Measurements from ENCODE around the gene MRPL37.
"Not testable (repeated sequence)": the region's sequence is repeated elsewhere in the genome, so short reads cannot be mapped to it uniquely, and the experiment has no call there.

MRPL37 gene

GRCh38 chr1:54230507-54231339 lies 30.8 kb downstream of the MRPL37 start:
- H3K4me1 ChIP-seq: peaks cover 12% of the 10 kb centered on the region
- H3K27me3 ChIP-seq (ENCODE audit: control insufficient read depth, insufficient read depth, low read length): no peaks in the 10 kb centered on the region
- H3K4me3 ChIP-seq (ENCODE audit: low read depth, low read length): no peak overlapping the region
- H2AFZ ChIP-seq: no peak overlapping the region
- H3K27ac ChIP-seq: no peak overlapping the region
- no peaks in the 10 kb centered on the region for H3K79me2 ChIP-seq
- H3K9ac ChIP-seq: no peak overlapping the region
- TF ChIP-seq, protein P1, sequence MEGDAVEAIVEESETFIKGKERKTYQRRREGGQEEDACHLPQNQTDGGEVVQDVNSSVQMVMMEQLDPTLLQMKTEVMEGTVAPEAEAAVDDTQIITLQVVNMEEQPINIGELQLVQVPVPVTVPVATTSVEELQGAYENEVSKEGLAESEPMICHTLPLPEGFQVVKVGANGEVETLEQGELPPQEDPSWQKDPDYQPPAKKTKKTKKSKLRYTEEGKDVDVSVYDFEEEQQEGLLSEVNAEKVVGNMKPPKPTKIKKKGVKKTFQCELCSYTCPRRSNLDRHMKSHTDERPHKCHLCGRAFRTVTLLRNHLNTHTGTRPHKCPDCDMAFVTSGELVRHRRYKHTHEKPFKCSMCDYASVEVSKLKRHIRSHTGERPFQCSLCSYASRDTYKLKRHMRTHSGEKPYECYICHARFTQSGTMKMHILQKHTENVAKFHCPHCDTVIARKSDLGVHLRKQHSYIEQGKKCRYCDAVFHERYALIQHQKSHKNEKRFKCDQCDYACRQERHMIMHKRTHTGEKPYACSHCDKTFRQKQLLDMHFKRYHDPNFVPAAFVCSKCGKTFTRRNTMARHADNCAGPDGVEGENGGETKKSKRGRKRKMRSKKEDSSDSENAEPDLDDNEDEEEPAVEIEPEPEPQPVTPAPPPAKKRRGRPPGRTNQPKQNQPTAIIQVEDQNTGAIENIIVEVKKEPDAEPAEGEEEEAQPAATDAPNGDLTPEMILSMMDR (IDR thresholded peaks at IDR 0.05): no peak
- H3K4me2 ChIP-seq (ENCODE audit: low read length): no peak overlapping the region
- no peaks in the 10 kb centered on the region for H3K9me3 ChIP-seq (ENCODE audit: control insufficient read depth, low read length)
- H3K36me3 ChIP-seq (ENCODE audit: control insufficient read depth, insufficient read depth, low read length): no peaks in the 10 kb centered on the region

DNA sequence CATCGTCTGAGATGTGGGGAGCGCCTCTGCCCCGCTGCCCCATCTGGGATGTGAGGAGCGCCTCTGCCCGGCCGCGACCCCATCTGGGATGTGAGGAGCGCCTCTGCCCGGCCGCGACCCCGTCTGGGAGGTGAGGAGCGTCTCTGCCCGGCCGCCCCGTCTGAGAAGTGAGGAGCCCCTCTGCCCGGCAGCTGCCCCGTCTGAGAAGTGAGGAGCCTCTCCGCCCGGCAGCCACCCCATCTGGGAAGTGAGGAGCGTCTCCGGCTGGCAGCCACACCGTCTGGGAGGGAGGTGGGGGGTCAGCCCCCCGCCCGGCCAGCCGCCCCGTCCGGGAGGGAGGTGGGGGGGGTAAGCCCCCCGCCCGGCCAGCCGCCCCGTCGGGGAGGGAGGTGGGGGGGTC lies 33.2 kb downstream of the MRPL37 start:
- H3K27ac ChIP-seq; H3K4me1 ChIP-seq; H3K79me2 ChIP-seq; H3K4me3 ChIP-seq (ENCODE audit: low read depth, low read length); H3K4me2 ChIP-seq (ENCODE audit: low read length); H3K36me3 ChIP-seq (ENCODE audit: control insufficient read depth, insufficient read depth, low read length); H3K9me3 ChIP-seq (ENCODE audit: control insufficient read depth, low read length); H2AFZ ChIP-seq; H3K27me3 ChIP-seq (ENCODE audit: control insufficient read depth, insufficient read depth, low read length); H3K9ac ChIP-seq: not testable (repeated sequence)

- Histone ChIP-seq H3K4me1 (peaks cover 3% of the 10 kb centered on the region), H2AFZ (no peak overlapping the region), H3K4me3 (ENCODE audit: low read depth, low read length) (no peak overlapping the region), H3K79me2 (no peaks in the 10 kb centered on the region), H3K9ac (no peak overlapping the region), H3K9me3 (ENCODE audit: control insufficient read depth, low read length) (no peaks in the 10 kb centered on the region), H3K4me2 (ENCODE audit: low read length) (no peak overlapping the region), H3K36me3 (ENCODE audit: control insufficient read depth, insufficient read depth, low read length) (no peaks in the 10 kb centered on the region), H3K27me3 (ENCODE audit: control insufficient read depth, insufficient read depth, low read length) (no peaks in the 10 kb centered on the region), H3K27ac (no peak overlapping the region)
- TF ChIP-seq, protein P1 (IDR thresholded peaks at IDR 0.05): no peak
These were observed 34.3 kb downstream of the MRPL37 start for GRCh38 chr1:54234284-54234683.

DNA sequence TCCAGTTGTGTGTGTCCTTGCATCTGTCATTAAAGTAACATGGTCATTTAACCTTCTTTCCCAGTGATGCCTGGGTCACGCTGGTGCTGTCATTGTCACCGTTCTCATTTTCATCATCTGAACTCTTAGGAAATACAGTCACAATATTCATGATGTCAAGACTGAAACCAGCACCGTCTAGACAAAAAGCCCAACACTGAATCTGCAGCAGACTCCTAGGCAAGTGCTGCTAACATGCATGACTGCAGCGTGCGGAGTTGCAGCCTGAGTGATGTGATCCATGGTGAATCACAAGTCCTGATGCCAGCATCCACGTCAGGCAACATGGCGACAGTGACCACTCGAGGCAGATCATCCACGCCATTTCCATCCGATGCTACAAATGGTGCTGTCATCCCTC lies 37.6 kb downstream of the MRPL37 start:
- no peaks in the 10 kb centered on the region for H3K4me1 ChIP-seq
- no peak overlapping the region for H3K27ac ChIP-seq
- no peaks in the 10 kb centered on the region for H3K79me2 ChIP-seq
- H3K36me3 ChIP-seq (ENCODE audit: control insufficient read depth, insufficient read depth, low read length): no peaks in the 10 kb centered on the region
- H3K4me2 ChIP-seq (ENCODE audit: low read length): no peak overlapping the region
- H3K9ac ChIP-seq: no peak overlapping the region
- TF ChIP-seq, protein P1 (IDR thresholded peaks at IDR 0.05): no peak
- H3K27me3 ChIP-seq (ENCODE audit: control insufficient read depth, insufficient read depth, low read length): no peaks in the 10 kb centered on the region
- no peaks in the 10 kb centered on the region for H3K9me3 ChIP-seq (ENCODE audit: control insufficient read depth, low read length)
- no peak overlapping the region for H2AFZ ChIP-seq
- no peak overlapping the region for H3K4me3 ChIP-seq (ENCODE audit: low read depth, low read length)

DNA sequence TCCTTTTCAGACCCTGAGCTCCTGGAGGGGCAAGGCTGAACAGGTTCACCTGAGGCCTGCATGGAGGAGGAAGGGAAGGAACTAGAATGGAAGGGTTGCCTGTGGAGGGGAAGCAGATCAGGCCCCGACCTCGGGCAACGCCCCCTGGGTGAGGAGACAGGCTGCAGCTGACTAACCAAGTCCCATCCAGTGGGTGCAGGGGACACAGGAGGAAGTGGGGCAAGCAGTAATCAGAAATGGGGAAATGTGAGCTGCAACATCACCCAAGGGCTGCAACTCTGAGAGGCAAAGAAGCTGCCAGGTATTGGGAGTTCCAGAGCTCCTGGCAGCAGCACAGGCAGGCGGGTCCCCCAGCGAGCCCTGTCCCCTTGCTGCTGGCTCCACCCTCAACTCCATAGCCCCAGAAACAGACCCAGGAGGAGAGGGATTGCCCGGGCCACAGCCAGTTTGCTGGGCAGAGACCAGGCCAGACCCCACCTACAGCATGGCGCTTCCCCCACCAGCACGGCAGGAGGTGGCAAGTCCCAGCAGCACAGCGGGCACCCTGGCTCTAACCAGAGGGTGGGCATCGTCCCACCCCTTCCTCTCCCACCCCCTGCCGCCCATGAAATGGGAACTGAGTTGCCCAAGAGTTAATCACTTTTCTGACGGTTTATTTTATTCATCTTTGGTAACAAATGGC lies 38.5 kb downstream of the MRPL37 start:
- Histone ChIP-seq H3K4me1 (no peaks in the 10 kb centered on the region), H3K4me3 (ENCODE audit: low read depth, low read length) (no peak overlapping the region), H3K36me3 (ENCODE audit: control insufficient read depth, insufficient read depth, low read length) (no peaks in the 10 kb centered on the region), H3K9ac (no peak overlapping the region), H3K4me2 (ENCODE audit: low read length) (no peak overlapping the region), H3K79me2 (no peaks in the 10 kb centered on the region), H2AFZ (no peak overlapping the region), H3K27ac (no peak overlapping the region), H3K27me3 (ENCODE audit: control insufficient read depth, insufficient read depth, low read length) (no peaks in the 10 kb centered on the region), H3K9me3 (ENCODE audit: control insufficient read depth, low read length) (no peaks in the 10 kb centered on the region)
- TF ChIP-seq, protein P1 (IDR thresholded peaks at IDR 0.05): no peak

Data from parathyroid adenoma (tissue), 2 donors.